Activated CD4-positive, alpha-beta T cell treated with anti-CD3 and anti-CD28 coated beads, Interleukin-2, amount 50 U/mL, for 1 hour (primary cell): Measurements from ENCODE around the gene FCRL6.

ENCODE experiments used
- DNase-seq: peaks from one replicate; pipeline ENCODE4 v3.0.0-alpha.2; 2020

Gene FCRL6

DNA sequence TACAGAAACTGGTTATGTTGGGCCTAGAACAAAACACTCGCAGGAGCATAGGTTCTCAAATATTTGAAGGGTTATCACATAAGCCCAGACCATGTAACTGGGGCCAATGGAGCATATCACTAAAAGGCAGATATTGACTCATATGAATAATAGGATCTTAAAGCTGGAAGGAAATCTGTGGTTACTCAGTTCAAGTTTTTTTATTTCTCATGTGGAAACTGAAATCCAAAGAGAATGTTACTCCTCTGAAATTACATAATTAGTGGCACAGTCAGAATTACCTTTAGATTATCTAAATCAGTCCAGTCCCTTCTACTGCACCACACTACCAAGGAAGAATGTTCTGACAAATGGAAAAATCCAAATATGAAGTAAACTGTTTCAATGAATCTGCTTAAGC lies 36.6 kb downstream of the FCRL6 start:
- no peak for DNase-seq

DNA sequence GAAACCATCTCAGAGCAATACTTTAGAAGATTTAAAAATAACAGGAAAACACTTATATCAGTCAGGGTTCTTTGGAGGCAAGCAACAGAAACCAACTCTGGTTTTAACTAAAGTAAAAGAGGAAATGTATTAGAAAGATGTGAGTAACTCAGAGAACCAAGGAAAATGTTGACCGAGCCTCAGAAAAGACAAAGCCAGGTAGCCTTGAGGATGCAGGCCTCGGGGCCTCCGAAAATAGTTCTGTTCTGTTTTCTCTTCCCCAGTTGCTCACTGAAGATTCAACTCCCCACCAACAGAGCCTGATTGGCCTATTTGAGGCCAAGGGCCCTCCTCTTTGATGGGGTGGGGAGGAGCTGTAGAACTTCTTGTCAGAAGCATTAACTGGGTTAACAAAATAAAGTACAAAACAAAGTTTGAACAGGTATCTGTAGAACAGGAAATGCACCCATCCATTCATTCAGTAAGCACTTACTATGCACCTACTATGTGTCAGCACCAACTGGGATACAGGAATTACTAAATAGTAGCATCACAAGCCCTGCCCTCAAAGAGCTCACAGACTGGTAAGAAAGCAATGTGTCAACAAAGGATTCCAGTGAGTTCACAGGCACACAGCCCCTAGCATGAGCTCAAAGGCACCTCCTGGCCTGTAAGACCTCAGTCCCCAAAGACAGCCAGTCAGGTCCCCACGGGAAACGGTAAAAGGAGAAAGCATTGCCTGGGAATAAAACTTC lies 37.1 kb downstream of the FCRL6 start:
- DNase-seq, result no peak

DNA sequence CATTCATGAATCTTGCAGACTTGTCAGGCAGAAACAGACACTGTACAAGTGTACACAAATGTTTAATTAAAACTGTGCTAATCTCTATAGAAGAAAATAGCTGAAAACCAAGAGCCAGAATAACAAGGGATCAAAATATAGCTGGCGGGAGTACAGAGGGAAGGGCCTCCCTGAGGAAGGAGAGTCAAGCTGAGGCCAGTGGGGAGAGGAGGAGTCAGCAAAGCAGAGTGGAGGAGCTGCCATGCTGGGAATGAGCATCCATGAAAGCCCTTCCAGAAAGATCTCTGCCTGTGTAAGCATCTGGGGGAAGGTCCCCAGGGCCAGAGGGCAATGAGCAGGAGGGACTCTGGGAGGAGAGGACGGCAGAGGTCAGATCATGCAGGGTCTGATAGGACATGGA lies 39.6 kb downstream of the FCRL6 start:
- no peak for DNase-seq

DNA sequence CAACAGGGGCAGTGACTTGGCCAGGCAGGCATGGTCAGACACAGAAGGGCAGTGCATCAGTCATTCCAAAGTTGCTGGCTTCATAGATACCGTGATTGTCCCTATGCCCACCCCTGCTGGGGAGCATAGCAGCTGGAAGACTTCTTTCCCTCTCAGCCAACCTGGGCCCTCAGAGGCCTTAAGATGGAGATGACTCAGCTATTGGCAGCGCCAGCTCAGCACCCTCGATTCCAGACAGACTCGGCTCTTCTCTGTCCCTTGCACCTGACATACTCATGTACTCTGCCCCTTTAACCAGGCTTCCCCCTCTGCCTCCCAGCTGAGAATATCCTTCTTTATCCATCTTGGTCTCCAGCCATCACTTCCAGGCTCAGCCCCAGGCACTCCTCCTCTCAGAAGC lies 41.3 kb downstream of the FCRL6 start:
- no peak for DNase-seq

DNA sequence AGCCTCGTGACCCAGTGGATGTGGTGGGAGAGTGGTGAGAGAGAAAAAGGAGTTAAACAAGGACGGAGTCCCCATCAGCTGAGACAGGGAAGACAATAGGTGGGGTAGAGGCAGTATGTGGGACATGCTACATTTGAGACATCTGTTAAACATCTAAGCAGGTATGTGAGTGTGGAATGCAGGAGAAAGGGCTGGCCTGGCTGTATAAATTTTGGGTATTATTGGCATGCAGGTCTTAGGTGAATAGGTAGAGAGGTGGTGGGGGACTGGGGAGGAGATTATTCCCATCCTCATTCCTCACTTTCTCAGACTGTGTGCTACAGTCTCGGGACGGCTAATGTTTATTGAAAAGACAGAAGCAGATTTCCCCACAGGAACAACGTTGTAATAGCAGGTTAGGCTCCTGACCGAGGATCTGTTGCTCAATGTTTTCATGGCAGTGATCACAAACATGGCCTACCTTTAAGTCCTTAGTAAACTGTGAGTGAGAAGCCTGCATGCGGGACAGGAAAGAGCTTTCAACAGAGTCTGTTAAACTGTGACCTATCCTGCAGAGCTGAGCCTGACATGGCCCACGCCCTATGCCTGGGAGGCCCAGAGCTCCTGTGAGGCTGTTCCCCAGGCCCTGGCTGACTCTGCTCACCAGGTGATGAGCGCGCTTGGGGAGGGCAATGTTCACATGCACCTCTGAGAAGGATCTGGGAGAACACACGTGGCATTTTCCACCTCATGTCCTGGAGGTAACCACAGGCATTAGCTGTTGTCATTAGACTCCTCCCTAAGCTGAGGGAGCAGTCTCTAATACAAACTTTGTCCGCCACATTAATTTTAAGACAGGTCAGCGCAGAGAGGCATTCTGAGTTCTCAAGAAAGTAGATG lies 43.8 kb downstream of the FCRL6 start:
- no peak for DNase-seq

DNA sequence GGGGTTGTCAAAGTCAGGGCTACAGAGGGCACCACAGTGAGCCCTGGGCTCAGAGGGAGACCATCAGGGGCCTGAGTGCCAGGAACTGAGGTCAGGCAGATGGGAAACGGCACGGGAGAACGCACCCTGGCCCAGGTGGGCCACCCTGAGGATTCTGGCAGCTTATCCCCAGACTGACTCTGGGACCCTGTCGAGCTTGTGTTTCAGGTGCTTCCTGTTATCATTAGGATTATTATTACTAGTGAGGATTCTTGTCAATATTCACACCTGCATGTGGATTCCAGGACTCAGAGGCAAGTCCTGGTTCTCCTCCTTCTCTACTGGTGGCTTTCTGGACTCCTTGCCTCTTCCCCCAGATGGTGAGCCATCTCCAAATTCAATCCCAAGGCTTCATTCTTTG lies 45.1 kb downstream of the FCRL6 start:
- DNase-seq, result no peak

DNA sequence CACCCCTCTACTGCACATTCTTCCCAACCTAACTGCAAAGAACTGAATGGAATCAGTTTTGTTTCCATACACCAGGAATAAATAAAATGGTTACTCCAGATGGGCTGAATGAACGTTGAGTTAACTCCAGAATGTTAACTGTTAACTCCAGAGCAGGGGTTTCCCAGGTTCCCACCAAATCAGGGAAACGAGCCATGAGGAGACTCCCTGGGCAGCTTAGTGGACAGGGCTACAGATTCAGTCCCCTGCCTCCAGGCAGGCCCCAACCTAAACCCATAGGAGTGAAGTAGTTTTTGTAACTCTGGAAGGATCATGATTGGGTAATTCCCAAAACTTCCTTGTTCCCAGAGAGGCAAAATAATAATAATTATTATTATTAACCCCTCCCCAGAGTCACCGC lies 46.2 kb downstream of the FCRL6 start:
- DNase-seq, result no peak

DNA sequence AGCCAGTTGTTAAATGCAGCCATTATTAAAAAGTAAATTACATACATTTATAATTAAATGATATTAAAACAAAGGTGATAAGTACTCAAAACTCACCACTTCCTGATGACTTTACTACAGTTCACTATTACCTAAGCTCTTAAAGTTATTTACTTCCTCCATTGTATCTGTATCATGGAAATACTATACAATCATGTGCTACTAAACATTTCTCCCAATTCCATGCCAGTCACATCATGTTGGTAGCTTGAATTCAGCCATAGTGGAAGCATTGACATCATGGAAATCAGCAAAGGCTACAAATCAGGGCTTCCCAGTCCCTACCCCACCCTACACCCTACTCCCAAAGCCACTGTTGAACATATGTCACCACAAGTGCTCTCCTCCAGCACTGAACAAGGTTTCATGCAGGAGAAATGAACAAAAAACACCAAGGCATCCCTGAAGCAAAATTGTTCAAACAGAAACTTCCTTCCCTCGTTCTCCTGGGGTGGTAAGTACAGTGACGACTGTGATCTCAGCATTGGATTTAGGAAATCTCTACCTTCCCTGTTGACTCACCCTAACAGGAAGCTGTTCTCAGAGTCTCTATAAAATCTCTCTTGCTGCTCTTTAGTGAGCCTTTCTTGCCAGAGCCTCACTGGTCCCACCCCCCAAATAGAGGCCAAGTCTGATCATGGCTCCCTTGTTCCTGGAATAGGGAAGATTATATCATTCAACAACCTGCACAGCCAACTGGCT lies 47.6 kb downstream of the FCRL6 start:
- DNase-seq, result no peak

DNA sequence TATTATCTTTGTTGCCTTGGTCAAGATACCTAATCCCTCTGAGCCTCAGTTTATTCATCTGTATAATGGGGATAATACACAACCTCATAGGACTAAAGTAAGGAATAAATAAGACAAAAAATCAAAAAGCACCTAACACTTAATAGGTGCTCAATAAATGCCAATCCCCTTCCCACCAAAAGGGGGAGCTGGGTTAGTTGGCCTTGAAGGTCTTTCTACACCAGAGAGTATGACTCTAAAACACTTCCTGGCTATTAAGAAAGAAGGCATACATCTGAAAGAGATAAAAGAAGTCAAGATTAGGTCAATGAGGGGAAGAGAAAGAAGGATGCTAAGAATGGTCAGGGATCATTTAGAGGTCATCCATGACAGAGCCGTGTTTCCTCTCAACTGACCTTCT lies 49.2 kb downstream of the FCRL6 start:
- DNase-seq, result no peak

DNA sequence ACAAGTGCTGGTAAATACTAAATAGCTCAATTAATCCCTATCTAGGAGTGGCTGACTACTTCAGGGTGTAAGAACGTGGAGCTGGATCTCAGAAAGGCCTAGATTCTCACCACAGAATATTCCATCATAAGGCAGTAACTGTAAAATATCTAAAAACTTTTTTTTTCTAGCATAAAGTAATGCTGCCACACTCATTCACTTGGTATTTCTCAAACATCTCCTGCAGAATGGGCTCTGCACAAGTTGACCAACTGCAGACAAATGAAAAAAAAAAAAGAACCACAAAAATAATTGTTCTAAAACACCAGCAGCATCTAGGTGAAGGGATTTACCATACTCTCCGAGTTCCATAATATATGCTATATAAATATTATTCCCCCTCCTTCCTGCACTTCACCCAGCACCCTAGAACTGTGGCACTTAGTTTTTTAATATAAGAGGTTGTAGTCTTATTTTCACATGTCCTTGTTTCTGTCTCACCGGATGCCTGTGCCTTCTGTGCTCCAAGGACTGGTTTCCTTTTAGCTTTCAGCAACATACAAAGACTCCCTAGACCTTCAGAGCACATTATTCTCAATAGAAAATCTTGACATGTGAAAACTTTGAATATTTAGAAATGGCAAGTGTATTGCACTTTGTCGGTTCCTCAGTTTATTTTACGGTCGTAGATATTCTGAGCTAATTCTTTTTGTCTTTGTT lies 51.4 kb downstream of the FCRL6 start:
- no peak for DNase-seq

DNA sequence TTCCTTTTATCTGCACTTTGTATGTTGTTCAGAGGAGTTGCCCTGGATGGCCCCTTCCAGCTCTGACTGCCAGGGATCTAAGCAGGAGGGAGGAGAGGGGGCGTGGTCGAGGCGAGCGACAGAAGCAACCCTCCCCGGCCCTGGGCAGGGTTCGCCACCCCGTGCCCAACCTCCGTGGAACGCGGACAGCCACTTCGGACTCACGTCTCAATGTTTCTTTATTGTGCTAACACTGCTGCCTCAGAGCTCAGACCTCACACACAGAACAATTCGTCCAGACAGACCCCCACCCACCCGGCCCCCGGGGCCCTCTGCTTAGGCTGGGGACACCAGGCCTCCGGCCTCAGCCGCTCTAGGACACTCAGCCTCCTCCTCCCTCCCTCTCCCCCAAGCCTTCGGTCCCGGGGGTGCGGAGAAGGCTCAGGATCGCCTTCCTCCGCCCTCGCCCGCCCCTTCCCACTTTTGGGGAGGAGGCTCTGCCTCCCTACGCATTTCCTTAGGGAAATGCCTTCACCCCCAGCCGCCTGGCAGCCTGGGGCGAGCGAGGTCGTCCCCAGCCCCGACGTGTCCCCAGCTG lies 52.0 kb downstream of the FCRL6 start:
- no peak for DNase-seq

DNA sequence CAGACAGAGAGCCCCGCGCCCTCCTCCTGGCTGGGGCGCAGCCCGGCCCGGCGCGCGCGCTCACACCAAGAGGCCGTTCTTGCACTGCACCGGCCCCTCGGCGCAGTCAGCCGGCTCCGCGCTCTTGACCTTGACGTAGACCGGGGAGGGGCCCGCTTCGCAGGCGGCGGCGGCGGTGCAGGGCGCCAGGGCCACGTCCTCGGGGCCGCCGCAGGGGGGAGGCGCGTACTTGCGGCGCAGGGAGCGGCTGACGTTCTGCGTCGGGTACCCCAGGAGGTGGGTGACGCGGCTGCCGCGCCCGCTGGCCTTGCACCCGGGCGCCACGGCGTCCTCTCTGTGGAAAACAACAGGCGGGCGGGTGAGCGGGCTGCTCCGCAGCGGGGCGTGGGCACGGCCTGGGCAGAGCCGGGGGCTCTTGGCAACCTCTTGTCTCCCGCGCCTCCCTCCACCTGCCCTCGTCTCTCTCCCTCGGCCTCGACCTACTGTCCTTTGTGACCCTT lies 52.6 kb downstream of the FCRL6 start:
- DNase-seq, result peak; percentile 69

DNA sequence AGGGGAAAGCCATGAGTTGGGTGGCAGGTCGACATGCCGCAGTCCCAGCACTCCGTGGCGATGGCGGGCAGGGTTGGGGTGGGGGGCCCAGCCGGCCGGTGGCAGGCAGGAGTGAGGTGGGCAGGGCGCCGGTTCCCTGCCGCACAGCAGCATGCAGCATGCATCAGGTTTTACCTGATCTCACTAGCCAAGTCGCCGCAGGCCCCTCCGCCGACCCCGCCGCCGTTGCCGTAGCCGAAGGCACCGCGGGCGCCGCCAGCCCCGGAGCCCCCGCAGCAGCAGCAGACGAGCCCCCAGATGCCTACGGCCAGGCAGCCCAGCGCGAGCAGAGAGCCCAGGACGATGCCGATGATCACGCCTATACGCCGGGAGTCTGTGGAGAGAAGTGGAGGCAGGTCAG lies 53.5 kb downstream of the FCRL6 start:
- DNase-seq, result no peak

DNA sequence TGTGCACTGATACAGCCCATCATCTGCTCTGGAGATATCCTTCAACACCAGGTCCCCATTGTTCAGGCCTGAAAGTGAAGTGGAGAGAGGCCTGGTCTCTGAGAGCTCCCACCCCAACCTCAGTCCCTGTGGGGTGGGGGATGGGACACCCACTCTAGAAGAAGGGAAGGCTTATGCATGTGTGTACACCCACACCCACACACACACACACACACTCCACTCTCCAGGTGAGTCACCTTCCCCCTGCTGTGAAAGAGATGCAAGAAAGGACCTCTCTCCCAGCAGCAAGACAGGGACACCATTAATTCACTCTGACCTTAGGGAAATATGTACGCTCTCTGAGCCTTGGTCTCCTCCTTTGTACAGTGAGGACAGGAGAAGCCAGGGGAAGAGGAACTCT lies 54.4 kb downstream of the FCRL6 start:
- DNase-seq, result no peak

DNA sequence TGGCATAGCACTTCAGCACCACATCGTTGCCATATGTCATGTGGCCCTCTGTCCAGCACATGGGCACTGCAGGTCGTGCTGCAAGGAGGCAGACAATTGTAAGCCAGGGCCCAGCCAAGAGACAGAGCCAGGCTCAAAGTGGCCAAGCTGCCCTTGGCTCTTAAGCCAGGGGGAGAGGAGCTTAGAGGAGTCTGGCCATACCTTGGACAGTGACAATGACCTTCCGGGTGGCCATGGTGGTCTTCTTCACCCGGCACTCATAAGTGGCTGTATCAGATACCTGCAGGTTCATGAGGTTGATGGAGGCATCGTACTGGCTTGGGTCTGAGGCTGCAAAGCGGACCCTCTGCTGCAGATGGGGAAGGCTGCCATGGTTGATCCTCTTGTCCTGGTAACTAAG lies 55.7 kb downstream of the FCRL6 start:
- DNase-seq, result no peak

DNA sequence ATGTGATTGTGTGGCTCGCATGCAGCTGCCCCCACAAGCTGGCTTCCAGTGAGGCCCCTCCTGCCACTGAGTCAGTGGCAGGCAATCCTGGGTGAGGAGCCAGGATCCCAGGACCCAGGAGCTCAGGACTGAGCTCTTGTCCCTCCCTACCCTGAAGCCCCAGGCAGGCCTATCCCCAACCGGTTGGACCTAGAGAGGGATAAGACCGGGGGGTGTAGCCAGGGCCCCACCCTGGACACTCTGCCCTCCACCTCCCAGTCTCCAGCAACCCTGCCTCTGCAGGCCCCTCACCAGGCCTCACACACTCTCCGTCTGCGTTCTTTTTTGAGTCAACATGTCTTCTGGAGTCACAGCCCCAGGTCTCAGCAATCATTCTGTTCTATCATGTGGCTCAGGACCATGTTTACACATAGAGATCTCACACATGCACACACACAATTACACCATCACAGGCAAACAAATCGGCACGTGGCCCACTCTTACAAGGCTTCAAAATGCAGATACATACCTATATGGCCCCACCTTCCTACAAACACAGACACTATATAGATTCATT lies 57.7 kb downstream of the FCRL6 start:
- DNase-seq, result no peak

DNA sequence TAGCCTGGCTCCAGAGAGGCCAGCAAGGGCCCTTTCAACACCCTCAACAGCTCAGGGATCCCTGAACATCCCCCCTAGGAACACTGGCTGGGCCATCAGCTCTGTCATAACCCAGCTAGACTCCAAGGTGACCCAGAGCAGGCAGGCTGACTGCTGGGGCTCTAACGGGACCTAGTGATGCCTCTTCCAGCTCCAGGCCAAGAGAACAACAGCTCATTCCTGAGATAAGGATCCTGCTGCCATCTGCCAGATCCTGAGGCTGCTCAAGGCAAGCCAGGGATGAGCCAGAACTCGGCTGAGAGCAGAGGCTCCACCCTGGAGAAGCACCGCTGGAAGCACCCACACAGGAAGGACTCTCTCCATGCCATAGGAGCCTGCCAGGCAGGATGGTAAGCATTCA lies 58.3 kb downstream of the FCRL6 start:
- DNase-seq, result no peak

DNA sequence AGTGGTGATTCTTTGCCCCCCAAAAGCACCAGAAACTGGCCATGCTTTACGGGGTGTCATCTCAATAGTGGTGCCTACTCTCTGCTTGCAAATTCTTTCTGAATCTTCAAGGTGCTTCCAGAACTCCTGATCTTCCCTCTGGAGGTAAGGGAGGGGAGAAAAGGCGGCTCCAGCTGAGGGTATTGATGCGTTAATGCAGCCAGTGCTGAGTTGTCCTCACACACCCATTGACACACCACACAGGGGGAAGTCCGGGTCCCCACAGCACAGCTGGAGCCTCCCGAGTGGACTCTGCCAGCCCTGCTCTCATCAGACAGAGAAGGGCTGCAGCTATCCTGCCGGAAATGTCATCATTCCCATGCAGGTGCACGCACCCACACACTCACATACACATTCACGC lies 59.1 kb downstream of the FCRL6 start:
- DNase-seq, result no peak

DNA sequence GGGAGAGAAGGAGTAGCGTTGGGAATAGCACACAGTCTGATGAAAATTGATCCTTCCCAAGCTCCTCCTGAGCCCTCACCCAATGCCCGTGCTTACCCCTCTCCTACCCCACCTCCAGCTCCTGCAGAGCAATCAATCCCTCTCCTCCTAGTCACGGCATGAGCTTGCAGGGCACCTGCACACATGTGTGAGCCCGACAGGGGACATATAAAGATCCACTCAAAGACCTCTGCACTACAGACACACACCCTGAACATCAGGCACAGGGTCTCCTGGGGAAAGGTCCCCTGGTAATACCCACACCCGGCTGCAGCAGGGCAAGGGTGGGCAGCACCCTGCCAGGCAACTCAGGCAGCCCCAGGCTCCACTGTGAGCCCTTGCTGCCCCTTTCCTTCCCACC lies 59.9 kb downstream of the FCRL6 start:
- no peak for DNase-seq

DNA sequence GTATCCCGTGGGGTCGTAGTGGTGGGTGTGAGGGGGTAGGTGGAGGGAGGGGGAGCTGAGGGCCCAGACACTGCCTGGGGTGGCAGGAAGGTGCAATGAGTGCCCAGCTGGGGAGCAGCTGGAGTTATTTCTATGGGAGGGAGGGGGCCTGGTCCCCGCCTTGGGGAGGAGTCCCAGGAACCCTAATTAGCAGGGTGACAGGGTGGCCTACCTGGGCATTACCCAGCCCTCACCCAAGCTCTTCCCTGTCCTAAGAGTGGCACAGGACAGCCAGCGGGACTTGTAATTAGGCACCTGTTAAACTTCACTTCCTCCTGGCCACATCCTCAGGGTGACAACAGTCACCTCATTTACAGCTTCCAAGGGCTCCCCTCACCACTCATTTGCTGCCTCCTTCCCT lies 60.4 kb downstream of the FCRL6 start, which contains the start of gene VSIG8:
Gene VSIG8 (minus strand): TSS at position 101 of the 400 bp plus-strand sequence. CDS start 136 bp downstream, outside the sequence.
- DNase-seq, result no peak

DNA sequence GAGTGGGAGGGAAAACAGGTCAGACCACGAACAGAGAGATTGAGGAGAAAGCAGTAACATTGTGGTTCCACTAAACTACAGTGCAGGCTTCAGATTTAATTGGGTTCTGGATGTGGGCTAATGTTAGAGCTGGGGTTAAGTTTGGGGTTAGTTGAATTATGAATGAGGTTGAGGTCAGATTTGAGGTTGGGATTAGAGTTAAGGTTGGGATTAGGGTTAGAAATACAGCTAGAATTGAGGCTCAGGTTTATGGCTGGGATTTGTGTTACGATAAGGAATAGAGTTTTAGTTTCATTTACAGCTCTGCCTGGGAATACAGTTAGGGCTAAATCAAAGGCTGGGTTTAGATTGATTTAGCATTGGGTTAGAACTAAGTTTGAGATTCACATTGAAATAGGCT lies 62.1 kb downstream of the FCRL6 start:
- DNase-seq, result no peak
